OCI-M2 (cell line): ENCODE results near the gene ZNF844.
A peak's percentile ranks its signal among the peaks of the same experiment; 100 is the strongest.
"Not testable (repeated sequence)": the region's sequence is repeated elsewhere in the genome, so short reads cannot be mapped to it uniquely, and the experiment has no call there.

Experiments used
- DNase-seq: peaks from one replicate; lab custom pipeline; 2025; ENCODE audit not compliant: unreplicated experiment; lab: John Stamatoyannopoulos, UW

The ZNF844 gene

GRCh38 chr19:12092065-12092867 lies 27.7 kb downstream of the ZNF844 start:
- peak; percentile 97 for DNase-seq

GRCh38 chr19:12092956-12093355 lies 28.4 kb downstream of the ZNF844 start:
- DNase-seq: no peak

- DNase-seq: no peak
Measured at GRCh38 chr19:12093777-12094176, 29.2 kb downstream of the ZNF844 start.

GRCh38 chr19:12095111-12095790 lies 30.7 kb downstream of the ZNF844 start:
- DNase-seq: no peak

GRCh38 chr19:12098040-12098439 lies 33.5 kb downstream of the ZNF844 start:
- no peak for DNase-seq

- not testable (repeated sequence) for DNase-seq
Measured at GRCh38 chr19:12103909-12104308, 39.4 kb downstream of the ZNF844 start.

- DNase-seq: no peak
Measured at GRCh38 chr19:12111176-12111575, 46.6 kb downstream of the ZNF844 start.

- no peak for DNase-seq
Measured at GRCh38 chr19:12111943-12112637, 47.6 kb downstream of the ZNF844 start.

GRCh38 chr19:12112701-12113100 lies 48.2 kb downstream of the ZNF844 start:
- no peak for DNase-seq

- no peak for DNase-seq
Measured at GRCh38 chr19:12113121-12113520, 48.6 kb downstream of the ZNF844 start.

GRCh38 chr19:12117201-12117970 lies 52.9 kb downstream of the ZNF844 start:
- DNase-seq: no peak

- DNase-seq: no peak
Measured at GRCh38 chr19:12126707-12127106, 62.2 kb downstream of the ZNF844 start.
